H1 (cell line): Measurements from ENCODE around the gene KCNB1. TPM values are rescaled to one million over a fixed set of nuclear protein-coding genes. Genes with fewer than 3 reads are reported as not detected.

Experiments
- CBX5 ChIP-seq: fragments of 300-800, 300-1000 bp; sonication (generic); IDR thresholded peaks from 2 replicates; pipeline ENCODE4 v1.7.1; 2016; ENCODE audit warnings: antibody characterized with exemption, low read length, low read depth
- POLR2AphosphoS5 ChIP-seq: IDR thresholded peaks from 2 replicates; pipeline ENCODE4 v1.6.1; 2011; ENCODE audit warnings: low read depth, low read length
- polyA plus RNA-seq, 7 experiments: library from polyadenylated mRNA; depleted of rRNA in 3 of 7; stranded (reverse) in 5 of 7; unstranded in 2 of 7; fragments of >200 nt in 5 of 7; fragments of 200-250 nt in 2 of 7; gene quantifications; 1 replicate in 5 of 7; 2 replicates in 1 of 7; 4 replicates in 1 of 7; pipeline versions ENCODE4 v1.2.1 to v1.2.3, GENCODE V29; 2011 to 2013; ENCODE audit warnings: missing spikeins in 2 of 7, mixed read lengths in 2 of 7
- total RNA-seq: library from RNA; stranded (reverse); fragmentation: NEBNext Ultra II Directional; extraction: Animal tissue kit (Norgen Biotek cat#: 25700); gene quantifications from 2 replicates; pipeline ENCODE4 v1.2.1, GENCODE V29; 2021

The KCNB1 gene
- total and polyA plus RNA-seq, 2 of the 8 experiments (the other 6 are each of a cell fraction or from before 2014, with no cell fraction given): 0.58 to 0.67 TPM

- TF ChIP-seq CBX5 (no peak), POLR2AphosphoS5 (no peak)
These were observed 62.2 kb downstream of the KCNB1 start (continued) for GRCh38 chr20:49420292-49420691.
